ENCODE measurements around the gene TTLL11.

DNA sequence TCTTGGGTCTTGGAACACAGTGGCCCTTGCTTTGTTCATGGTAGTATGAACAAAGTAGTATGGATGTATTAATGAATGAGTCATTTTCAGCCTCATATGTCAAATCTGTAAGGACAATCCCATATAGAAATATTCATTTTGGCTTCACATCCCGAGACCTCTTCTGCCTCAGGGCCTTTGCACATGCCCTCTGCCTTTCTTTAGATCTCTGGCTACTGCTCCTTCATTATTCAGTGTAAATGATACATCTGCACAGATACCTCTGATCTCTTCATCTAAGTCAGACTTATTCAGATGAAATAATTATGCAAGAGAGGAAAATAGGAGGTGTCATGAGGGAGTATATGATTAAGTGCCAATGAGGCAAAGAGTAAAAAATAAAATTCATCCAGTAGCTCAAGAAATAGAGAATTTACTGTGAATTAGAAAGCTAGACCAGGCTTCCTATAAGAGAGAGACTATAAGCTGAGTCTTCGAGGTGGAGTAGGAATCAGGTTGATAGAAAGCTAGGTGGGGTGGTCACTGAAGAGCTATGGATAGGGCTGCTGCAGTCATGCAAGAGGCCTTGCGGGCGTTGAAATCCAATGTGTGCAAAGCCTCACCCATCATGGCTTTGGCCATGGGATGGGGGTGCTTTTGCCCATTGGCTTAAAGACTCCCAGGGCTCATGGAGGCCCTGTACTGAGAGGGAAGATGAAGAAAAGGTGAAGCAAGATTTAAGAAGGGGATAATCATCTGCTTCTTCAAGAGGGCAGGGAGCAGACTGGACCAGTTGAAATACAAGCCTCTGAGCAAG lies 3.7 kb upstream of the TTLL11 start:
- TF ChIP-seq, protein P1, sequence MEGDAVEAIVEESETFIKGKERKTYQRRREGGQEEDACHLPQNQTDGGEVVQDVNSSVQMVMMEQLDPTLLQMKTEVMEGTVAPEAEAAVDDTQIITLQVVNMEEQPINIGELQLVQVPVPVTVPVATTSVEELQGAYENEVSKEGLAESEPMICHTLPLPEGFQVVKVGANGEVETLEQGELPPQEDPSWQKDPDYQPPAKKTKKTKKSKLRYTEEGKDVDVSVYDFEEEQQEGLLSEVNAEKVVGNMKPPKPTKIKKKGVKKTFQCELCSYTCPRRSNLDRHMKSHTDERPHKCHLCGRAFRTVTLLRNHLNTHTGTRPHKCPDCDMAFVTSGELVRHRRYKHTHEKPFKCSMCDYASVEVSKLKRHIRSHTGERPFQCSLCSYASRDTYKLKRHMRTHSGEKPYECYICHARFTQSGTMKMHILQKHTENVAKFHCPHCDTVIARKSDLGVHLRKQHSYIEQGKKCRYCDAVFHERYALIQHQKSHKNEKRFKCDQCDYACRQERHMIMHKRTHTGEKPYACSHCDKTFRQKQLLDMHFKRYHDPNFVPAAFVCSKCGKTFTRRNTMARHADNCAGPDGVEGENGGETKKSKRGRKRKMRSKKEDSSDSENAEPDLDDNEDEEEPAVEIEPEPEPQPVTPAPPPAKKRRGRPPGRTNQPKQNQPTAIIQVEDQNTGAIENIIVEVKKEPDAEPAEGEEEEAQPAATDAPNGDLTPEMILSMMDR (conservative IDR thresholded peaks at IDR 0.05), result no peak
- TF ChIP-seq EZH2 (IDR thresholded peaks at IDR 0.05; ENCODE audit: low read depth), result no peak

All from PC-9 (cell line).